MCF 10A (cell line): ENCODE measurements around the gene C19orf12. TPM values are rescaled to one million over a fixed set of nuclear protein-coding genes. Genes with fewer than 3 reads are reported as not detected.

Experiments used
- BruUV-seq: library from RNA; stranded (reverse); fragments of 400-500 nt; replicated peaks from 2 replicates; lab custom pipeline; 2021; lab: Mats Ljungman, UMichigan
- CTCF ChIA-PET: fragments of 300-600 bp; sonication (Branson Sonifier 250); formaldehyde crosslinking; extraction: SDS; loops from one replicate; lab custom pipeline; 2021; ENCODE audit warnings: antibody characterized with exemption, inconsistent platforms; lab: Yijun Ruan, JAX
- POLR2A ChIA-PET: fragments of 300-600, 350-650 bp; sonication (Branson Sonifier 250); formaldehyde crosslinking; extraction: SDS; loops from one replicate; lab custom pipeline; 2020; ENCODE audit warnings: antibody characterized with exemption, inconsistent platforms; lab: Yijun Ruan, JAX
- DNase-seq: peaks from one replicate; pipeline ENCODE4 v3.0.0-alpha.2; 2018; ENCODE audit not compliant: unreplicated experiment
- H3K27ac Mint-ChIP-seq: one replicate; pipeline ENCODE4 v1.8.0; 2022; ENCODE audit warnings: mild to moderate bottlenecking, low read depth, mixed read lengths; ENCODE audit not compliant: unreplicated experiment
- H3K27me3 Mint-ChIP-seq: one replicate; pipeline ENCODE4 v1.8.0; 2022; ENCODE audit warnings: mixed read lengths; ENCODE audit not compliant: insufficient read depth, unreplicated experiment
- H3K36me3 Mint-ChIP-seq: one replicate; pipeline ENCODE4 v1.8.0; 2022; ENCODE audit warnings: mild to moderate bottlenecking, moderate library complexity, mixed read lengths; ENCODE audit not compliant: insufficient read depth, unreplicated experiment
- H3K4me1 Mint-ChIP-seq: one replicate; pipeline ENCODE4 v1.8.0; 2022; ENCODE audit warnings: mixed read lengths; ENCODE audit not compliant: insufficient read depth, unreplicated experiment
- H3K4me3 Mint-ChIP-seq: one replicate; pipeline ENCODE4 v1.8.0; 2022; ENCODE audit warnings: mild to moderate bottlenecking, moderate library complexity, mixed read lengths; ENCODE audit not compliant: unreplicated experiment
- H3K9me3 Mint-ChIP-seq: one replicate; pipeline ENCODE4 v1.8.0; 2022; ENCODE audit warnings: mixed read lengths; ENCODE audit not compliant: unreplicated experiment
- intact Hi-C: fragments of 100-400 bp; cut with micrococcal nuclease; formaldehyde crosslinking; loops from 2 replicates; pipeline ENCODE4 v1.14.1; 2022
- total RNA-seq: library from RNA; stranded (reverse); gene quantifications from 2 replicates; pipeline ENCODE4 v1.2.3, GENCODE V29; 2022
- TF ChIP-seq, protein P1 (sequence below): fragments of 200-600 bp; IDR thresholded peaks from one replicate; pipeline ENCODE4 v1.8.0; 2022; ENCODE audit warnings: antibody characterized with exemption, mild to moderate bottlenecking; ENCODE audit not compliant: unreplicated experiment

The C19orf12 gene
- total RNA-seq, 1 experiment from 2014 or later: 21.6 TPM

DNA sequence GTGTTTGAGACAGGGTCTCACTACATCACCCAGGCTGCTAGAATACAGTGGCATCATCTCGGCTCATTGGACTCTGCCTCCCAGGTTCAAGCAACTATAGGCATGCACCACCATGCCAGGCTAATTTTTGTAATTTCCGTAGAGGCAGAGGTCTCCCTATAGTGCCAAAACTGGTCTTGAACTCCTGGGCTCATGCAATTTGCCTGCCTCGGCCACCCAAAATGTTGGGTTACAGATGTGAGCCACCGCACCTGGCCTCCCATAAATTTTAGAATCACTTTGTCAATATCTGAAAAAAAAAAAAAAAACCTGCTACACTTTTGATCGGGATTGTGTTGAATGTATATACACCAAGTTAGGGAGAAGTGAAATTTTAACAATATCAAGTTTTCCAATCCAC lies 61.7 kb downstream of the C19orf12 start:
- POLR2A ChIA-PET: interaction anchor here (0.7 kb wide), 1 partner anchor 47 kb away, joined by 3 read pairs; the partner anchor contains the start of gene POP4
- no TSS peak for BruUV-seq
- no peak overlapping the region for H3K4me3 Mint-ChIP-seq
- CTCF ChIA-PET: interaction anchor here (1.6 to 1.9 kb wide), 2 partner anchors 43 to 63 kb away, joined by 4 to 5 read pairs; no protein-coding TSS in a partner anchor
- intact Hi-C loops: no loop called here
- DNase-seq: no peak
- peaks cover 24% of the 10 kb centered on the region for H3K27me3 Mint-ChIP-seq
- peaks cover 2% of the 10 kb centered on the region for H3K4me1 Mint-ChIP-seq
- peaks cover 3% of the 10 kb centered on the region for H3K36me3 Mint-ChIP-seq
- TF ChIP-seq, protein P1, sequence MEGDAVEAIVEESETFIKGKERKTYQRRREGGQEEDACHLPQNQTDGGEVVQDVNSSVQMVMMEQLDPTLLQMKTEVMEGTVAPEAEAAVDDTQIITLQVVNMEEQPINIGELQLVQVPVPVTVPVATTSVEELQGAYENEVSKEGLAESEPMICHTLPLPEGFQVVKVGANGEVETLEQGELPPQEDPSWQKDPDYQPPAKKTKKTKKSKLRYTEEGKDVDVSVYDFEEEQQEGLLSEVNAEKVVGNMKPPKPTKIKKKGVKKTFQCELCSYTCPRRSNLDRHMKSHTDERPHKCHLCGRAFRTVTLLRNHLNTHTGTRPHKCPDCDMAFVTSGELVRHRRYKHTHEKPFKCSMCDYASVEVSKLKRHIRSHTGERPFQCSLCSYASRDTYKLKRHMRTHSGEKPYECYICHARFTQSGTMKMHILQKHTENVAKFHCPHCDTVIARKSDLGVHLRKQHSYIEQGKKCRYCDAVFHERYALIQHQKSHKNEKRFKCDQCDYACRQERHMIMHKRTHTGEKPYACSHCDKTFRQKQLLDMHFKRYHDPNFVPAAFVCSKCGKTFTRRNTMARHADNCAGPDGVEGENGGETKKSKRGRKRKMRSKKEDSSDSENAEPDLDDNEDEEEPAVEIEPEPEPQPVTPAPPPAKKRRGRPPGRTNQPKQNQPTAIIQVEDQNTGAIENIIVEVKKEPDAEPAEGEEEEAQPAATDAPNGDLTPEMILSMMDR: no peak
- no peak overlapping the region for H3K27ac Mint-ChIP-seq
- H3K9me3 Mint-ChIP-seq: no peaks in the 10 kb centered on the region

DNA sequence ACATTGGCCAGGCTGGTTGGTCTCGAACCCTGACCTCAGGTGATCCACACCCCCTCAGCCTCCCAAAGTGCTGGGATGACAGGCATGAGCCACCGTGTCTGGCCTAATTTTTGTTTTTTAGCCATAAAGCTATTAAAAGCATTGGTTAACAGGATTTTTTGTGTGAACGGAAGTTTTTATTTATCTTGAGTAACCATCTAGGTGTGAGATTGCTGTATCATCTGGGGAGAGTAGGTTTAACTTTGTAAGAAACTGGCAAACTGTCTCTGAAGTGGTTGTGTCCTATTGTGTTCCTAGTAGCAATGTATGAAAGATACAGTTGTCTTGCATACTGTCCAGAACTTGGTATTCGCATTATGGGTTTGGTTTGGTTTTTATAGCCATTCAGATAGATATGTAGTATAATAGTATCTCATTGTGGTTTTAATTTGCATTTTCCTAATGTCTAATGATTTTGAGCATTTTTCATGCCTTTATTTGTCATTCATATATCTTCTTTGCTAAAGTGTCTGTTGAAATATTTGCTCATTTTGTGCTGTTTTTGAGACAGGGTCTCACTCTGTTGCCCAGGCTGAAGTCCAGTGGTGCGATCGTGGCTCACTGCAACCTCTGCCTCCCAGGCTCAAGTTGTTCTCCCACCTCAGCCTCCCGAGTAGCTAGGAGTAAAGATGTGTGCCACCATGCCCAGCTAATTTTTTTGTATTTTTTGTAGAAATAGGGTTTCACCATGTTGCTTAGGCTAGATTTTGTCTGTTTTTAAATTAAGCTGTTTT lies 63.3 kb downstream of the C19orf12 start:
- Mint-ChIP-seq H3K4me3 (no peak overlapping the region), H3K9me3 (no peaks in the 10 kb centered on the region), H3K4me1 (no peaks in the 10 kb centered on the region), H3K27me3 (peaks cover 24% of the 10 kb centered on the region), H3K36me3 (no peaks in the 10 kb centered on the region), H3K27ac (no peak overlapping the region)
- intact Hi-C loops: no loop called here
- BruUV-seq: no TSS peak
- CTCF ChIA-PET: interaction anchor here (0.7 kb wide), 1 partner anchor 64 kb away, joined by 3 read pairs; no protein-coding TSS in a partner anchor
- TF ChIP-seq, protein P1: no peak
- POLR2A ChIA-PET: interaction anchor here (0.6 kb wide), 1 partner anchor 92 kb away, joined by 3 read pairs; no protein-coding TSS in a partner anchor
- DNase-seq: no peak

DNA sequence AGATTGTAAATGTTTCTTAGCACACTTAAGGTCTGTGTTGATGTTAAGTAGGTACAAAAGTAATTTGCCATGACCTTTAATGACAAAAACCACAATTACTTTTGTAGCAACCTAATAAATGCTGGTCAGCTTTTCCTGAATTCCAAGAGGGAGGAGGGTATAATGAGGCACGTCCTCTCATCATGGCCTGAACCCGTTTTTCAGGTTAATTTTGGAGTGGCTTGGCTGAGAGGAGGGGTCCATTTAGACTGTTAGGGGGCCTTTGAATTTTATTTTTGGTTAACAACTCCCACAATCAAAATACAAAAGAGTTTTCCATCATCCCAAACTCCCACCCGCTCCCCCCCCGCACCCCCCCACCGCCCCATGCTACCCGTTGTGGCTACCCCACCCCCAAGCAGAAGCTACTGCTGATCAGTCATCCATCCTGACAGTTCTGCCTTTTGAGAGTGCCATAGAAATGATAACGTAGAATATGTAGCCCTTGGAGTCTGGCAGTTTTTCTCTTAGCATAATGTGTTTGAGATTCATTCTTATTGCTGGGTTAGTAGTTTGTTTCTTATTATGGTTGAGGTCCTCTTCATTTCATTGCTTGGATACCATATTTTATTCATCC lies 64.2 kb downstream of the C19orf12 start:
- Mint-ChIP-seq H3K27ac (no peak overlapping the region), H3K4me3 (no peak overlapping the region), H3K27me3 (peaks cover 24% of the 10 kb centered on the region), H3K36me3 (no peaks in the 10 kb centered on the region), H3K9me3 (no peaks in the 10 kb centered on the region), H3K4me1 (peaks cover 7% of the 10 kb centered on the region)
- CTCF ChIA-PET: interaction anchor here (0.8 to 1.3 kb wide), 2 partner anchors 40 to 66 kb away, joined by 4 read pairs; no protein-coding TSS in a partner anchor
- no peak for DNase-seq
- BruUV-seq: no TSS peak
- intact Hi-C loops: no loop called here
- POLR2A ChIA-PET: no interaction called here
- TF ChIP-seq, protein P1: no peak

Other genes starting within 250 kb of the C19orf12 start
- not detected in 2 replicates for gene VSTM2B, start 189.3 kb downstream of the C19orf12 start, total RNA-seq
- 60.3 and 82.5 TPM in 2 replicates for gene POP4, start 109.0 kb downstream of the C19orf12 start, total RNA-seq
- gene PLEKHF1, start 49.8 kb downstream of the C19orf12 start, total RNA-seq: 2.9 and 9.6 TPM in 2 replicates
- gene CCNE1, start 96.7 kb upstream of the C19orf12 start, total RNA-seq: 3.0 and 3.5 TPM in 2 replicates
- 68.9 and 85.3 TPM in 2 replicates for gene URI1, start 227.0 kb upstream of the C19orf12 start, total RNA-seq